Measurements from ENCODE around the gene ST6GALNAC3.

ST6GALNAC3 gene

GRCh38 chr1:76274302-76274701 is 199.8 kb downstream of the ST6GALNAC3 start:
- Histone ChIP-seq H3K36me3 (ENCODE audit: control insufficient read depth, low read length) (no peaks in the 10 kb centered on the region), H3K9me2 (replicated peaks; ENCODE audit: control insufficient read depth, low read length) (no peaks in the 10 kb centered on the region), H3K27ac (ENCODE audit: low read depth, low read length) (no peak overlapping the region), H3K9me3 (ENCODE audit: control insufficient read depth, insufficient read depth, low read length) (no peaks in the 10 kb centered on the region), H3K4me1 (ENCODE audit: control insufficient read depth, low read length) (no peaks in the 10 kb centered on the region), H3K4me2 (ENCODE audit: low read length) (no peak overlapping the region), H3K79me2 (ENCODE audit: control insufficient read depth, low read length) (no peaks in the 10 kb centered on the region), H3F3A (ENCODE audit: control insufficient read depth, insufficient read depth) (no peaks in the 10 kb centered on the region), H4K20me1 (ENCODE audit: control insufficient read depth, insufficient read depth, low read depth, low read length) (no peaks in the 10 kb centered on the region), H3K4me3 (ENCODE audit: low read length) (no peak overlapping the region), H3K27me3 (ENCODE audit: control insufficient read depth, low read length) (no peaks in the 10 kb centered on the region)
- TF ChIP-seq EZH2phosphoT487 (IDR thresholded peaks at IDR 0.05; ENCODE audit: borderline replicate concordance, low read length) (no peak), CTCF (IDR thresholded peaks at IDR 0.05; ENCODE audit: low read depth, low read length, poor library complexity, severe bottlenecking) (no peak)

GRCh38 chr1:76274718-76275117 is 200.2 kb downstream of the ST6GALNAC3 start:
- no peaks in the 10 kb centered on the region for H3F3A ChIP-seq (ENCODE audit: control insufficient read depth, insufficient read depth)
- H3K27ac ChIP-seq (ENCODE audit: low read depth, low read length), result no peak overlapping the region
- H3K27me3 ChIP-seq (ENCODE audit: control insufficient read depth, low read length), result no peaks in the 10 kb centered on the region
- no peaks in the 10 kb centered on the region for H3K36me3 ChIP-seq (ENCODE audit: control insufficient read depth, low read length)
- no peaks in the 10 kb centered on the region for H3K9me2 ChIP-seq (replicated peaks; ENCODE audit: control insufficient read depth, low read length)
- H3K4me3 ChIP-seq (ENCODE audit: low read length), result no peak overlapping the region
- no peaks in the 10 kb centered on the region for H4K20me1 ChIP-seq (ENCODE audit: control insufficient read depth, insufficient read depth, low read depth, low read length)
- H3K9me3 ChIP-seq (ENCODE audit: control insufficient read depth, insufficient read depth, low read length), result no peaks in the 10 kb centered on the region
- no peaks in the 10 kb centered on the region for H3K79me2 ChIP-seq (ENCODE audit: control insufficient read depth, low read length)
- no peaks in the 10 kb centered on the region for H3K4me1 ChIP-seq (ENCODE audit: control insufficient read depth, low read length)
- TF ChIP-seq EZH2phosphoT487 (IDR thresholded peaks at IDR 0.05; ENCODE audit: borderline replicate concordance, low read length) (no peak), CTCF (IDR thresholded peaks at IDR 0.05; ENCODE audit: low read depth, low read length, poor library complexity, severe bottlenecking) (no peak)
- H3K4me2 ChIP-seq (ENCODE audit: low read length), result no peak overlapping the region

- no peaks in the 10 kb centered on the region for H3K36me3 ChIP-seq (ENCODE audit: control insufficient read depth, low read length)
- H3K9me3 ChIP-seq (ENCODE audit: control insufficient read depth, insufficient read depth, low read length), result no peaks in the 10 kb centered on the region
- no peaks in the 10 kb centered on the region for H3K4me1 ChIP-seq (ENCODE audit: control insufficient read depth, low read length)
- TF ChIP-seq CTCF (IDR thresholded peaks at IDR 0.05; ENCODE audit: low read depth, low read length, poor library complexity, severe bottlenecking) (no peak), EZH2phosphoT487 (IDR thresholded peaks at IDR 0.05; ENCODE audit: borderline replicate concordance, low read length) (no peak)
- no peaks in the 10 kb centered on the region for H4K20me1 ChIP-seq (ENCODE audit: control insufficient read depth, insufficient read depth, low read depth, low read length)
- H3F3A ChIP-seq (ENCODE audit: control insufficient read depth, insufficient read depth), result no peaks in the 10 kb centered on the region
- no peaks in the 10 kb centered on the region for H3K79me2 ChIP-seq (ENCODE audit: control insufficient read depth, low read length)
- H3K27me3 ChIP-seq (ENCODE audit: control insufficient read depth, low read length), result no peaks in the 10 kb centered on the region
- no peaks in the 10 kb centered on the region for H3K9me2 ChIP-seq (replicated peaks; ENCODE audit: control insufficient read depth, low read length)
- no peak overlapping the region for H3K4me2 ChIP-seq (ENCODE audit: low read length)
- no peak overlapping the region for H3K27ac ChIP-seq (ENCODE audit: low read depth, low read length)
- H3K4me3 ChIP-seq (ENCODE audit: low read length), result no peak overlapping the region
Measured at GRCh38 chr1:76278711-76279100, 204.2 kb downstream of the ST6GALNAC3 start.
